PC-9 (cell line): ENCODE data around the gene PLAC9.

Experiments used
- EZH2 ChIP-seq: fragments of 200-600 bp; sonication (generic); IDR thresholded peaks from 2 replicates; pipeline ENCODE4 v1.8.0; 2017; ENCODE audit warnings: antibody characterized with exemption, low read depth
- TF ChIP-seq, protein P1 (sequence below): fragments of 200-600 bp; sonication (generic); conservative IDR thresholded peaks from 2 replicates; pipeline ENCODE4 v1.6.1; 2017; ENCODE audit warnings: mixed run types, antibody characterized with exemption, mild to moderate bottlenecking, moderate library complexity

DNA sequence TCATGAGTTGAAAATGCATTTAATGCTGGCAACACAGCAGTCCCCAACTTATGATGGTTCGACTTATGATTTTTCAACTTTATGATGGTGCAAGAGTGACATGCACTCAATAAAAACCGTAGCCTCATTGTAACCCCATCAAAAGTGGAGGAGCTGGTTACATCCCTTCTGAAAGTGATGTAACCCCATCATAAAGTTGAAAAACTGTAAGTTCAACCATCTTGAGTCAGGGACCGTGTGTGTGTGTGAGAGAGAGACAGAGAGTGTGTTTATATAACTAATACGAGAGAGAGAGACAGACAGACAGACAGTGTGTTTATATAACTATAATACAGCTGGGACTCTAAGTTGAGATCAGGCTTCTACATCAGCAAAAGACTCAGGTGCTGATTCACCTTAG, 51.8 kb downstream of the PLAC9 start:
- TF ChIP-seq, protein P1, sequence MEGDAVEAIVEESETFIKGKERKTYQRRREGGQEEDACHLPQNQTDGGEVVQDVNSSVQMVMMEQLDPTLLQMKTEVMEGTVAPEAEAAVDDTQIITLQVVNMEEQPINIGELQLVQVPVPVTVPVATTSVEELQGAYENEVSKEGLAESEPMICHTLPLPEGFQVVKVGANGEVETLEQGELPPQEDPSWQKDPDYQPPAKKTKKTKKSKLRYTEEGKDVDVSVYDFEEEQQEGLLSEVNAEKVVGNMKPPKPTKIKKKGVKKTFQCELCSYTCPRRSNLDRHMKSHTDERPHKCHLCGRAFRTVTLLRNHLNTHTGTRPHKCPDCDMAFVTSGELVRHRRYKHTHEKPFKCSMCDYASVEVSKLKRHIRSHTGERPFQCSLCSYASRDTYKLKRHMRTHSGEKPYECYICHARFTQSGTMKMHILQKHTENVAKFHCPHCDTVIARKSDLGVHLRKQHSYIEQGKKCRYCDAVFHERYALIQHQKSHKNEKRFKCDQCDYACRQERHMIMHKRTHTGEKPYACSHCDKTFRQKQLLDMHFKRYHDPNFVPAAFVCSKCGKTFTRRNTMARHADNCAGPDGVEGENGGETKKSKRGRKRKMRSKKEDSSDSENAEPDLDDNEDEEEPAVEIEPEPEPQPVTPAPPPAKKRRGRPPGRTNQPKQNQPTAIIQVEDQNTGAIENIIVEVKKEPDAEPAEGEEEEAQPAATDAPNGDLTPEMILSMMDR = no peak
- no peak for TF ChIP-seq EZH2
